NOMO-1 treated with dmso at 0.1 percent for 144 hours (cell line): ENCODE results near the gene ANKLE2.
A peak's percentile ranks its signal among the peaks of the same experiment; 100 is the strongest.
"Not testable (repeated sequence)": the region's sequence is repeated elsewhere in the genome, so short reads cannot be mapped to it uniquely, and the experiment has no call there.

ENCODE experiments used
- DNase-seq: peaks from one replicate; lab custom pipeline; 2025; ENCODE audit not compliant: unreplicated experiment; lab: John Stamatoyannopoulos, UW

Gene ANKLE2

GRCh38 chr12:132720606-132721345, 40.9 kb downstream of the ANKLE2 start:
- DNase-seq: no peak

GRCh38 chr12:132719954-132720324, 41.7 kb downstream of the ANKLE2 start:
- DNase-seq: no peak

- DNase-seq: no peak
Measured at GRCh38 chr12:132719141-132719953, 42.3 kb downstream of the ANKLE2 start.

- DNase-seq: no peak
Measured at GRCh38 chr12:132718644-132719043, 43.0 kb downstream of the ANKLE2 start.

- no peak for DNase-seq
Measured at GRCh38 chr12:132717531-132718387, 43.9 kb downstream of the ANKLE2 start.

- no peak for DNase-seq
Measured at GRCh38 chr12:132717011-132717410, 44.6 kb downstream of the ANKLE2 start.

GRCh38 chr12:132716356-132716755, 45.3 kb downstream of the ANKLE2 start:
- no peak for DNase-seq

GRCh38 chr12:132715874-132716273, 45.8 kb downstream of the ANKLE2 start:
- DNase-seq: no peak

- no peak for DNase-seq
Measured at GRCh38 chr12:132713123-132713522, 48.5 kb downstream of the ANKLE2 start.

- DNase-seq: no peak
Measured at GRCh38 chr12:132711080-132711843, 50.4 kb downstream of the ANKLE2 start.

GRCh38 chr12:132710405-132711079, 51.1 kb downstream of the ANKLE2 start, which contains the start of gene PGAM5:
Gene PGAM5 (plus strand): TSS chr12:132710842. CDS start chr12:132710877, 35 bp downstream.
- peak; percentile 94 for DNase-seq

- no peak for DNase-seq
Measured at GRCh38 chr12:132710043-132710404, 51.6 kb downstream of the ANKLE2 start.

- no peak for DNase-seq
Measured at GRCh38 chr12:132708150-132708549, 53.5 kb downstream of the ANKLE2 start.

- no peak for DNase-seq
Measured at GRCh38 chr12:132707241-132707640, 54.4 kb downstream of the ANKLE2 start.

GRCh38 chr12:132703641-132704040, 58.0 kb downstream of the ANKLE2 start:
- no peak for DNase-seq

GRCh38 chr12:132702640-132703039, 59.0 kb downstream of the ANKLE2 start:
- DNase-seq: no peak

- DNase-seq: no peak
Measured at GRCh38 chr12:132700212-132700822, 61.3 kb downstream of the ANKLE2 start.

- no peak for DNase-seq
Measured at GRCh38 chr12:132698341-132698740, 63.3 kb downstream of the ANKLE2 start.

- no peak for DNase-seq
Measured at GRCh38 chr12:132695431-132695830, 66.2 kb downstream of the ANKLE2 start.

- not testable (repeated sequence) for DNase-seq
Measured at GRCh38 chr12:132694888-132695287, 66.7 kb downstream of the ANKLE2 start.
